D721Med (cell line): ENCODE data around the gene ZNF611.
"Not testable (repeated sequence)": the region's sequence is repeated elsewhere in the genome, so short reads cannot be mapped to it uniquely, and the experiment has no call there.

Experiments used
- DNase-seq: peaks from one replicate; pipeline ENCODE4 v3.0.0; 2011; ENCODE audit warnings: low spot score; ENCODE audit not compliant: insufficient read length
- FAIRE-seq: peaks from 2 replicates; lab custom pipeline; 2011; peaks lifted over from hg19 to GRCh38; lab: Jason Lieb, UNC
- TF ChIP-seq, protein P1 (sequence below): IDR thresholded peaks from 2 replicates; pipeline ENCODE4 v1.5.1; 2012; ENCODE audit warnings: mild to moderate bottlenecking, control low read depth; ENCODE audit not compliant: insufficient read depth; ENCODE audit errors: missing control alignments

Gene ZNF611

DNA sequence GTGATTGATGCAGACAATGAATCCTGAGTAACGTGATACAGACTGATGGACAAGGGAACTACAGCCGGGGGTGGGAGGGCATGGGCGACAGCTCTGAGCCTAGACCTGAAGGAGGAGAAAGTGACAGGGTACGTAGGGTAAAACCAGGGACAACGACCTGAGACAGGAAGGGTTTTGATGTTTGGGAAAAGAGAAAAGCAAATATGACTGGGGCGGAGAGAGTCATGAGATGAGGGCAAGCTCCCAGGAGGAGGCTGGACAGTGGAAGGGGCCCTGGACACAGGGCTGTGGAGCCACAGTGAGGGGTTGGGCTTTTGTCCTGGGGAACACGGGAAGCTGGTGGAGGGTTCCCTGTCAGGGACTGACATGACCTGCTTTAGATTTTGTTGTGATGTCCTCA lies 34.2 kb downstream of the ZNF611 start:
- no peak for DNase-seq
- TF ChIP-seq, protein P1, sequence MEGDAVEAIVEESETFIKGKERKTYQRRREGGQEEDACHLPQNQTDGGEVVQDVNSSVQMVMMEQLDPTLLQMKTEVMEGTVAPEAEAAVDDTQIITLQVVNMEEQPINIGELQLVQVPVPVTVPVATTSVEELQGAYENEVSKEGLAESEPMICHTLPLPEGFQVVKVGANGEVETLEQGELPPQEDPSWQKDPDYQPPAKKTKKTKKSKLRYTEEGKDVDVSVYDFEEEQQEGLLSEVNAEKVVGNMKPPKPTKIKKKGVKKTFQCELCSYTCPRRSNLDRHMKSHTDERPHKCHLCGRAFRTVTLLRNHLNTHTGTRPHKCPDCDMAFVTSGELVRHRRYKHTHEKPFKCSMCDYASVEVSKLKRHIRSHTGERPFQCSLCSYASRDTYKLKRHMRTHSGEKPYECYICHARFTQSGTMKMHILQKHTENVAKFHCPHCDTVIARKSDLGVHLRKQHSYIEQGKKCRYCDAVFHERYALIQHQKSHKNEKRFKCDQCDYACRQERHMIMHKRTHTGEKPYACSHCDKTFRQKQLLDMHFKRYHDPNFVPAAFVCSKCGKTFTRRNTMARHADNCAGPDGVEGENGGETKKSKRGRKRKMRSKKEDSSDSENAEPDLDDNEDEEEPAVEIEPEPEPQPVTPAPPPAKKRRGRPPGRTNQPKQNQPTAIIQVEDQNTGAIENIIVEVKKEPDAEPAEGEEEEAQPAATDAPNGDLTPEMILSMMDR: no peak
- FAIRE-seq: no peak

DNA sequence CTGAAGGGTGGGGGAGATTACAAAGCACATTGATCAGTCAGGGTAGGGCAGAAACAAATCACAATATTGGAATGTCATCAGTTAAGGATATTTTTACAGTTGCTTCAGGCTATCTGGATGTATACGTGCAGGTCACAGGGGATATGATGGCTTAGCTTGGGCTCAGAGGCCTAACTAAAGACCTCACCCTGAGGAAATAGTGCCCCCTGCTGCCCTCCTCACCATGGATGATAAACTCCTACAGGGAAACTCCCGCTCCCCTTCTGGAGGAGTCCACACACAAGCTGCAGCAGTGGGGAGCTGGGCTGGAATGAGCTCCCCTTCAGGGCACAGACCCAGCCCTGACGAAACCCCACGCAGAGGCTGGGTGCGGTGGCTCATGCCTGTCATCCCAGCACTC lies 35.3 kb downstream of the ZNF611 start:
- not testable (repeated sequence) for FAIRE-seq, DNase-seq
- TF ChIP-seq, protein P1: peak; percentile 30

DNA sequence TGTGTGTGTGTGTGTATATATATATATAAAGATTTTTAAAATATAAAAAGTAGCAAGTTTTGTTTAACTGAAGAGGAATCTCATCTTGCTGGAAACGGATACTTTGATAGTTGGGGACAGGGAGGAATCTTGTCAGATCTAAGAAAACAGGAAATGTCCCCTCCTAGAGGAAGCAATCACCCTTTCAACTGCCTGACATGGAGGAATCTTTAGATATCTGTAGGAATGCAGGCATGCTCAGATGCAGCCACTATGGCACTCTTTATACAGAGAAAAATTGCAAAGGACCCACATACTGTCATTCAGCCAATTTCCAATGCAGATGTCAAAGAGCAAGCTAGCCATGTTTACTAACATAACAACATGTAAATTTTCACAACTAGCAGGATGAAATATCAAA lies 38.8 kb downstream of the ZNF611 start:
- TF ChIP-seq, protein P1: no peak
- DNase-seq (no peak), FAIRE-seq (no peak)

DNA sequence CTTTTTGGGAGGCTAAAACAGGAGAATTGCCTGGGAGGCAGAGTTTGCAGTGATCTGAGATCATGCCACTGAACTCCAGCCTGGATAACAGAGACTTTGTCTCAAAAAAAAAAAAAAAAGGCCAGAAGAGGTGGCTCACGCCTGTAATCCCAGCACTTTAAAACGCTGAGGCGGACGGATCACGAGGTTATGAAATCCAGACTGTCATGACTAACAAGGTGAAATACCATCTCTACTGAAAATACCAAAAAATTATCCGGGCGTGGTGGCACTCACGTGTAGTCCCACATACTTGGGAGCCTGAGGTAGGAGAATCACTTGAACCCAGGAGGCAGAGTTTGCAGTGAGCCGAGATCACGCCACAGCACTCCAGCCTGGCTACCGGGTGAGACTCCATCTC lies 39.9 kb downstream of the ZNF611 start:
- DNase-seq: no peak
- no peak for FAIRE-seq
- TF ChIP-seq, protein P1: no peak

DNA sequence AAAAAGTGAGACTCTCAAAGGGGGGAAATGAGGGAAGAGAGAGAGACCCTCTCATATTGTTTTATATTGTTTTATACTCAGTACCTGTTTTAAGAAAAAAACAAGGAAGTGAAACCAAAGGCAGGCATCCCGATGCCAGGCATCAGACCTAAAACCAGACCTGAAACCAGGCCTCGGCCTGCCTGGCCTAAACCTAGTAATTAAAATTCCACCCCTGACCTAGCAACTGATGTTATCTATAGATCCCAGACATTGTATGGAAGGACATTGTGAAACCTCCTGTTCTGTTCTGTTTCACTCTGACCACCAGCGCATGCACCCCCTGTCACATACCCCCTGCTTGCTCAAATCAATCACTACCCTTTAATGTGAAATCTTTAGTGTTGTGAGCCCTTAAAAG lies 40.6 kb downstream of the ZNF611 start:
- FAIRE-seq, DNase-seq: not testable (repeated sequence)

DNA sequence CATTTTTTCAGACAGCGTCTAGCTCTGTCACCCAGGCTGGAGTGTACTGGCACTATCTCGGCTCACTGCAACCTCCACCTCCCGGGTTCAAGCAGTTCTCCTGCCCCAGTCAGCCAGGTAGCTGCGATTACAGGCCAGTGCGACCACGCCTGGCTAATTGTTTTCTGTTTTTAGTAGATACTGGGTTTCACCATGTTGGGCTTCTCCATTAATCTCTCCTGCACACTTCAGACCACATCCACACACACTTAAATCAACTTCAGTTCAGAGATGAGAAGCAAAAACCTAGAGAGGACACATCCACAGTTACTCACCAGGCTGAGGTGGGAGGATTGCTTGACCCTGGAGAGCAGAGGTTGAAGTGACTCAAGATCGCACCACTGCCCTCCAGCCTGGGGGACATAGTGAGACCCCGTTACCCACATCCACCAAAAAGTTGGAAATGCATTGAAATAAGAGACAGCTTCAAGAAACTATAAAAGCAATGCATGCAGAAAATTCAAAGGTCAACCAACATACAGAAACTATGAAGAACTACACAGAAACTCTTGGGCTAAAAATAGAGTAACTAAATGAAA lies 42.3 kb downstream of the ZNF611 start:
- FAIRE-seq (no peak), DNase-seq (no peak)
- TF ChIP-seq, protein P1: no peak

DNA sequence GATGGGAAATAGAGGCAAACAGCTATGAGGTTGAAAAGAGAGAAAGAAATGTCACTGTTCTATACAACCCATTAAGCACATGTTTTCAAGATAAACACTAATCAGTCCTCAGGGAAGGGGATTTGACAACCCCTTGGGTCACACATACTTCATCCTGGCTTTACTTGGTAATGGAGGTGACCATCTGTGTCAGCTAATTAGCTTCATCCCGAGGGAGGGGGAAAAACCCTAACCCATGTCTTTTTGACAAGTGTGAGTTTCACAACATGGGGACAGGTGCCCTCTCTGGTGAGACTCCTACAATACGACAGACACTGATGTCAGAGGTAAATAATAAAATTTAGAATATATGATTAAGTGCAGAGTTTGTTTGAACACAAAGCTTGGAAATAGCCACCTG lies 43.1 kb downstream of the ZNF611 start:
- peak; percentile 49 for DNase-seq
- TF ChIP-seq, protein P1: peak; percentile 17
- peak; percentile 32 for FAIRE-seq

DNA sequence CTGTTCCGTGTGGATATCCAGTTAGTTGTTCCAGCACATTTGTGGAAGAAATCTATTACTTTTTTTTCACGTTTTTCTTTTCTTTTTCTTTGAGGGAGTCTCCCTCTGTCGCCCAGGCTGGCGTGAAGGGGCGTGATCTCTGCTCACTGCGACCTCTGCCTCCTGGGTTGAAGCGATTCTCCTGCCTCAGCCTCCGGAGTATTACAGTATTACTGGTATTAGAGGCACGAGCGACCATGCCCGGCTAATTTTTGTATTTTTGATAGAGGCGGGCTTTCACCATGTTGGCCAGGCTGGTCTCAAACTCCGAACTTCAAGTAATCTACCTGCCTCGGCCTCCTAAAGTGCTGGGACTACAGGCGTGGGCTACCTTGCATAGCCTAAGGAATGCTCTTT lies 43.6 kb downstream of the ZNF611 start:
- FAIRE-seq: no peak
- DNase-seq: no peak
- TF ChIP-seq, protein P1: no peak
